ENCODE measurements around the gene JMJD8. TPM values are rescaled to one million over a fixed set of nuclear protein-coding genes. Genes with fewer than 3 reads are reported as not detected.

Gene JMJD8
- total RNA-seq, 1 donor from 2014 or later, result 52.2 TPM

DNA sequence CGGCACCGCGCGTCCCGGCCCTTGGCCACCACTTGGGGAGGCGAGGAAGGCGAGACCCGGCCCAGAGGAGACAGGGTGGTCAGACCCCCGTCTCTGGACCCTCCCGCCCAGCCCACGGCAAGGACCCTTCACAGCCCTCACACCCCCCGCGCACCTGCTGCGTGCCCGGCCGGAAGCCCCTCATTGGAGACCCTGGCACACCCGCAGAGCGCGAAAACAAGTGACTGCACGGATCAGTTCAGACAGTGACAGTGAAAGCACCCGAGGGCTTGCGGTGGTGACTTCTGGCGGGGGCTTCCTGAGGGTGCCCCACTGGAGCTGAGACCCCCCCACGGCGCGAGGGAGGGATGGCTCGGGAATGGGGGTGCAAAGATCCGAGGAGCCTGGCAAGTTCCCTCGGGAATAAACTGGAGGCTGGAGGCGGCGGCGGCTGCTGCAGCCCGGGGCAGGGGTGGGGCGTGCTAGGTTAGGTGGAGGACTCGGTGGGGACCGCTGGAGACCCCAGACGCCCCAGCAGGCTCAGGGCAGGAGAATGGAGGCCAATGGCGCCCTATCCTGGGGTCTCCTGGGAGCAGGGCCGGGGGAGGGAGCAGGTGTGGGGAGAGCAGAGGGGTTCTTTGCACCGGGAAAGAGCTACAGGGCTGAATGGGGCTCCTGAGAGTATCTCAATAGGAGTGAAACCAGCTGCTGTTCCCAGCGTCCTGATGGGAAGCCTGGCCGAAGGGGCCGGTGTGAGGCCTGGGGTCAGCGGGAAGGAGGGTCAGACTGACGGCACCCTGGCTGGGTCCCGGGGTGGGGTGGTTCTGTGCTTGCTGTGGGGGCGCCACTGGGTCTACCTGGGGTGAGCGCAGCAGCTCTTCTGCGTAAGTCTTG lies 22.3 kb upstream of the JMJD8 start:
- H3K27me3 Mint-ChIP-seq, result peaks cover 61% of the 10 kb centered on the region
- no peak overlapping the region for H3K27ac Mint-ChIP-seq
- H3K4me3 Mint-ChIP-seq (ENCODE audit: low read depth), result peak overlapping the region; percentile 19

DNA sequence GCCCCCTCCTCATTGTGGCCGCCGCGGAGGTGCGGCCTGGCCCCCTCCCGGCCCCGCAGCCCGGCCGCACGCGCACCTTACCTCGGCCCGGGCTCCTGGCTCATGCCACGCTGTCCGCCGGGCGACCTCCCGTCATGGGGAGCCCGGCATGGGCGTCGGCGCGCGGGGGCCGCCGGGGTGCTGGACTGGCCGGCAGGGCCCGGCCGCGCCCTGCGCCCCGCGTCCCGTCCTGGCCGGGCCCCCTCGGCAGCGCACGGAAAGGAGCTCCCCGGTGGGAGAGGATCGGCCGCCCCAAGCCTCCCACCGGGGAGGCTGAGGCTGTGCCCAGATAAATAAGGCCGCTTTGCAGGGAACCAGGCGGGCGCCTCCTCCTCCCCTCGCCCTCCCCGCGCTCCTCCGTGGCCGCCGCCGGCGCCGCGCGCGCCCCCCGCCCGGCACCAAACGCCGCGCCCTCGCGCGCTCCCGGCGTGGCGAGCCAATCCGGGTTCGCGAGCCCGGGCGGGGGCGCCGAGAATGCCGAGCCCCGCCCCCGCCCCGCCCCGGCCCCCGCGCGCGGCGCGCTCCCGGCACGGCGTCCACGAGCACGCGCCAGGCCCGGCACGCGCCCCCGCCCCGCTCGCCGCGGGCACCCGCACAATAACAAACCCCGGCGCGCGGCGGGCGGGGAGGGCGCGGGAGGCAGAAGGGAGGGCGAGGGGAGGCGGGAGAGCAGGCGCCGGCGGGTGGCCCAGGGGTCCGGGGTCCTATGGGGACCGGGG lies 21.5 kb upstream of the JMJD8 start, which contains the start of gene FBXL16:
TSS of gene FBXL16 (minus strand) at position 371 of the 758 bp plus-strand sequence. CDS start 8,396 bp downstream, outside the sequence.
- peaks cover 65% of the 10 kb centered on the region for H3K27me3 Mint-ChIP-seq
- no peaks in the 10 kb centered on the region for H3K9me3 Mint-ChIP-seq (ENCODE audit: low read depth)
- peak within 1 kb of the TSS; percentile 19 for H3K4me3 Mint-ChIP-seq (ENCODE audit: low read depth)
- TF ChIP-seq, protein P1, sequence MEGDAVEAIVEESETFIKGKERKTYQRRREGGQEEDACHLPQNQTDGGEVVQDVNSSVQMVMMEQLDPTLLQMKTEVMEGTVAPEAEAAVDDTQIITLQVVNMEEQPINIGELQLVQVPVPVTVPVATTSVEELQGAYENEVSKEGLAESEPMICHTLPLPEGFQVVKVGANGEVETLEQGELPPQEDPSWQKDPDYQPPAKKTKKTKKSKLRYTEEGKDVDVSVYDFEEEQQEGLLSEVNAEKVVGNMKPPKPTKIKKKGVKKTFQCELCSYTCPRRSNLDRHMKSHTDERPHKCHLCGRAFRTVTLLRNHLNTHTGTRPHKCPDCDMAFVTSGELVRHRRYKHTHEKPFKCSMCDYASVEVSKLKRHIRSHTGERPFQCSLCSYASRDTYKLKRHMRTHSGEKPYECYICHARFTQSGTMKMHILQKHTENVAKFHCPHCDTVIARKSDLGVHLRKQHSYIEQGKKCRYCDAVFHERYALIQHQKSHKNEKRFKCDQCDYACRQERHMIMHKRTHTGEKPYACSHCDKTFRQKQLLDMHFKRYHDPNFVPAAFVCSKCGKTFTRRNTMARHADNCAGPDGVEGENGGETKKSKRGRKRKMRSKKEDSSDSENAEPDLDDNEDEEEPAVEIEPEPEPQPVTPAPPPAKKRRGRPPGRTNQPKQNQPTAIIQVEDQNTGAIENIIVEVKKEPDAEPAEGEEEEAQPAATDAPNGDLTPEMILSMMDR (IDR thresholded peaks at IDR 0.05; ENCODE audit: unreplicated experiment), result no peak
- no peak within 1 kb of the TSS for H3K27ac Mint-ChIP-seq
- no peaks in the 10 kb centered on the region for H3K4me1 Mint-ChIP-seq (ENCODE audit: low read depth)
- no peak for DNase-seq (ENCODE audit: low spot score, unreplicated experiment)
- H3K36me3 Mint-ChIP-seq (ENCODE audit: insufficient read depth), result no peaks in the 10 kb centered on the region

More for the DNA sequence above, 22.3 kb upstream of the JMJD8 start:
- H3K36me3 Mint-ChIP-seq (ENCODE audit: insufficient read depth), result no peaks in the 10 kb centered on the region
- DNase-seq (ENCODE audit: low spot score, unreplicated experiment), result no peak
- TF ChIP-seq, protein P1 (IDR thresholded peaks at IDR 0.05; ENCODE audit: unreplicated experiment), result no peak
- no peaks in the 10 kb centered on the region for H3K9me3 Mint-ChIP-seq (ENCODE audit: low read depth)
- H3K4me1 Mint-ChIP-seq (ENCODE audit: low read depth), result no peaks in the 10 kb centered on the region

- Mint-ChIP-seq H3K9me3 (ENCODE audit: low read depth) (no peaks in the 10 kb centered on the region), H3K36me3 (ENCODE audit: insufficient read depth) (no peaks in the 10 kb centered on the region), H3K4me1 (ENCODE audit: low read depth) (no peaks in the 10 kb centered on the region), H3K27ac (no peak overlapping the region), H3K27me3 (peaks cover 66% of the 10 kb centered on the region), H3K4me3 (ENCODE audit: low read depth) (no peak overlapping the region)
- TF ChIP-seq, protein P1 (IDR thresholded peaks at IDR 0.05; ENCODE audit: unreplicated experiment), result no peak
- no peak for DNase-seq (ENCODE audit: low spot score, unreplicated experiment)
Observed at GRCh38 chr16:704552-705380, 20.6 kb upstream of the JMJD8 start.

DNA sequence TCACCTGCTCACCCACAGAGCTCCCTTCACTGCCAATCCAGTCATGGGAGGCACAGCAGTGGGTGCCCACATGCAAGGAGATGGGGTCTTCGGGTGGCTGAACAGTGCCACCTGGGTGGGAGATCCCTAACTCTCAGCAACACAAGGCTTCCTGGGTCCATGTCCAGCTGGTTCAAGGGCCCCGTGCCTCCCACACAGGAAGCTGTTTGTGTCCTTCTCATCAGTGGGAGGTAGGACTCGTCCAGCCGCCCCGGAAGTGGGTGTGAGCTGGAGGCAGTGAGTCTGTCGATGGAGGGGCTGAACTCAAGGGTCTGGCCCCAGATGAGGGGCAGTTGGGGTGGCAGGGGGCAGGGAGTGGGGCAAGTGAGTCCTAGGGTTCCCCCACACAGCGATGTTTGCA lies 19.9 kb upstream of the JMJD8 start:
- no peak overlapping the region for H3K4me3 Mint-ChIP-seq (ENCODE audit: low read depth)
- peaks cover 66% of the 10 kb centered on the region for H3K27me3 Mint-ChIP-seq
- no peaks in the 10 kb centered on the region for H3K36me3 Mint-ChIP-seq (ENCODE audit: insufficient read depth)
- H3K9me3 Mint-ChIP-seq (ENCODE audit: low read depth), result no peaks in the 10 kb centered on the region
- H3K27ac Mint-ChIP-seq, result no peak overlapping the region
- H3K4me1 Mint-ChIP-seq (ENCODE audit: low read depth), result no peaks in the 10 kb centered on the region
- TF ChIP-seq, protein P1 (IDR thresholded peaks at IDR 0.05; ENCODE audit: unreplicated experiment), result no peak
- no peak for DNase-seq (ENCODE audit: low spot score, unreplicated experiment)

Data from progenitor cell of endocrine pancreas (in vitro differentiated cells).